ENCODE measurements around the gene ARMC10.
"Not testable (repeated sequence)": the region's sequence is repeated elsewhere in the genome, so short reads cannot be mapped to it uniquely, and the experiment has no call there.

ARMC10 gene

DNA sequence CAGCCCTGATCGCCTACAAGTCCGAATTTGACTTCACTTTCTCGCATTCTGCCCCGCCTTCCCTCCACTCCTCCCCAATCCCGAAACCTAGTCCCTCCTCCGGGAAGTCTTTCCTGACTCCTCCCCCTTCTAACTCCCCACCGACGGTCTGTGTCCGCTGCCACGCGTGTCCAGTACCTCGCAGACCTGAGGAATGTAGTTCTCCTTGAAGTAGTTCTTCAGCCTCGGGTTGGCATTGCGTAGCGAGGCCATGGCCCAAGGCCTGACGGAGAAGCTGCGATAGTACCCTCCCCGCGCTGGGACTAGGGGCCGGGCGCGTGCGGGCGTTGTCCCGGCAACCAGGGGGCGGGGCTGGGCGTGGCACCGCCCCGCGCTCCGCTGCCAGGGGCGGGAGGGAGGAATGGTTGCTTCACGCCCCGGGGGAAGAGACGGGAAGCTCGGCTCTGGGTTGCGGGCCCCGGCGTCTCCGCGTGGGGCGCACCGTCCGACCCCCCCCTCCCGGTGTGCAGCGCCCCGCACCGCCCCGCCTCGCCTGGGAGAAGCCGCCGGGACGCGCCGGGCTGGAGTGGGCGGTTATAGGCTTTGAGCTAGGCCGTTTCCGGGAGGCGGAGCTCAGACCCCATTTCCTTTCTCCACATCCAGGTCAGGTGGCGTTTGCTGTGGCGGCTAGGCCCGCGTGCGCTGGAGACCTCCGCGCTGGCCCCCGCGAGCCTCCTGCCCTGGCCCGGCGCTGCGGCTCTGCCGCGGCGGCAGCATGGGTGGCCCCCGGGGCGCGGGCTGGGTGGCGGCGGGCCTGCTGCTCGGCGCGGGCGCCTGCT, at the start of gene ARMC10, which contains the start of gene FBXL13:
Gene ARMC10 (plus strand): TSS at position 622 of the 818 bp plus-strand sequence. CDS start 133 bp downstream, at position 755.
Gene FBXL13 (minus strand): TSS at position 278 of the 818 bp plus-strand sequence.
- Histone ChIP-seq H3K4me1 (ENCODE audit: insufficient read depth, low read length) (peaks cover 14% of the 10 kb centered on the region), H3K9me3 (ENCODE audit: low read length) (no peaks in the 10 kb centered on the region), H3K27me3 (ENCODE audit: insufficient read depth, low read length) (no peaks in the 10 kb centered on the region), H2AFZ (ENCODE audit: low read depth, low read length) (peak within 1 kb of the TSS; percentile 70), H3K36me3 (ENCODE audit: insufficient read depth, low read length) (peaks cover 13% of the 10 kb centered on the region), H3K4me3 (ENCODE audit: low read length) (peak within 1 kb of the TSS; percentile 71)

DNA sequence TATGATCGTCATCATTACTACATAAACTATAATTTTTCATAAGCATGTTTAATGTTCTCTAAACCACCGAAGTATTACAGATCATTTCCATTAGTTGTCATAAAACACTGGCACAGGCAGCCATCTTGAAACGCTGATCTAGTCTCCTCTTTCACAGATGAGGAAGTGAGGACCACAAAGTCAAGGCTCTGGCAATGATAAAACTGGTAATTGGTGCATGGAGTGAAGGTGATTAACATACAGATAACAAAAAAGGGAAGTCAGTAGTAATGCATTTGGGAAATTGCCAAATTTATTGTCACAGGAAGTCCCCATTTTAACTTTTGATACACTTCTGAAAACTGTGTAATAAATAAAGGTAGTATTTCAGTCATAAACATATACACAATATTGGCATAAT, 49.6 kb upstream of the ARMC10 start:
- H3K36me3 ChIP-seq (ENCODE audit: insufficient read depth, low read length), result no peaks in the 10 kb centered on the region
- no peaks in the 10 kb centered on the region for H3K9me3 ChIP-seq (ENCODE audit: low read length)
- H3K4me3 ChIP-seq (ENCODE audit: low read length), result no peak overlapping the region
- no peaks in the 10 kb centered on the region for H3K4me1 ChIP-seq (ENCODE audit: insufficient read depth, low read length)
- no peak overlapping the region for H2AFZ ChIP-seq (ENCODE audit: low read depth, low read length)
- no peaks in the 10 kb centered on the region for H3K27me3 ChIP-seq (ENCODE audit: insufficient read depth, low read length)

DNA sequence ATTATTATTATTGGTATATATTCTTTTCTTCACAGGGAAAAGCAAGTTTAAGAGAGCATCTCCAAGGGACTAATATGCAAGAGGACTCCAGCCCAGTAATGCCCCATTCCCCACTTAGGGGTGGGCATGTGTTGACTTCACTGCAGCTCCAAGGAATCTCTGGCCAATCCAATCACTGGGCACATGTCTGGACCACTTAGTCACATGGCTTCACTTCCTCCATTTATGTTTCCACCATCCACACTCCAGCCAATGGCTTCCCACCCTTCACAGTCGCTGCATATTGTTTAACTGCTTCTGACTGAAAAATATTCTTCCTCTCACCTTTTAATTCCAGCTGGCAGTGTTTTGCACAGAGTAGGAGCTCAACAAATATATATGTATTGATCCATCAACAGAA, 43.9 kb upstream of the ARMC10 start:
- Histone ChIP-seq H3K9me3 (ENCODE audit: low read length) (no peaks in the 10 kb centered on the region), H3K4me3 (ENCODE audit: low read length) (no peak overlapping the region), H3K27me3 (ENCODE audit: insufficient read depth, low read length) (no peaks in the 10 kb centered on the region), H3K4me1 (ENCODE audit: insufficient read depth, low read length) (no peaks in the 10 kb centered on the region), H3K36me3 (ENCODE audit: insufficient read depth, low read length) (no peaks in the 10 kb centered on the region), H2AFZ (ENCODE audit: low read depth, low read length) (no peak overlapping the region)

DNA sequence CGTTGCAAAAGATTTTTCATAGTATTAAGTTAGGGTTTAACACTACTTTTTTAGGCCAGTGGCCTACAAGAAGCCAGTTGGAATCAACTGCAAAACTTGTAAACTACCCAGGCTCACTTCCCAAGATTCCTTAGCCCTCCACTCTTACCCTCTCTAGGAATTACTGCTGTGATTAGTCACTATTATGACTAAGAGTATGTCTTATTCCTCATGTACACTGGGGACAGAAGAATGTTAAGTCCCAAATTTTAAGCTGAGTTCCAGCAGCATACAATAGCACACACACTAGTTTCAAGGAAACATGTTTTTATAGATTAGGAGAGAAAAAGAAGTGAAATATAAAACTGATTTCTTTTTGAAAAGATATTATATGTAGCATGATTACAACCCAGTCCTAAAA, 43.2 kb upstream of the ARMC10 start:
- Histone ChIP-seq H3K9me3 (ENCODE audit: low read length) (no peaks in the 10 kb centered on the region), H3K4me1 (ENCODE audit: insufficient read depth, low read length) (no peaks in the 10 kb centered on the region), H3K36me3 (ENCODE audit: insufficient read depth, low read length) (no peaks in the 10 kb centered on the region), H3K27me3 (ENCODE audit: insufficient read depth, low read length) (no peaks in the 10 kb centered on the region), H3K4me3 (ENCODE audit: low read length) (no peak overlapping the region), H2AFZ (ENCODE audit: low read depth, low read length) (no peak overlapping the region)

DNA sequence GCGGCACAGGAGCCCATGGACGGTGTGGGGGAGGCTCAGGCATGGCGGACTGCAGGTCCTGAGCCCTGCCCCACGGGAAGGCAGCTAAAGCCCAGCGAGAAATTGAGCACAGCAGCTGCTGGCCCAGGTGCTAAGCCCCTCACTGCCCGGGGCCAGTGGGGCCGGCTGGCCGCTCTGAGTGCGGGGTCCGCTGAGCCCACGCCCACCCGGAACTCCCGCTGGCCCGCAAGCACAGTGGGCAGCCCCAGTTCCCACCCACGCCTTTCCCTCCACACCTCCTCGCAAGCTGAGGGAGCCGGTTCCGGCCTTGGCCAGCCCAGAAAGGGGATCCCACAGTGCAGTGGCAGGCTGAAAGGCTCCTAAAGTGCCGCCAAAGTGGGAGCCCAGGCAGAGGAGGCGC, 40.6 kb upstream of the ARMC10 start:
- H3K9me3 ChIP-seq (ENCODE audit: low read length); H3K36me3 ChIP-seq (ENCODE audit: insufficient read depth, low read length); H3K4me1 ChIP-seq (ENCODE audit: insufficient read depth, low read length); H3K4me3 ChIP-seq (ENCODE audit: low read length); H3K27me3 ChIP-seq (ENCODE audit: insufficient read depth, low read length); H2AFZ ChIP-seq (ENCODE audit: low read depth, low read length): not testable (repeated sequence)

DNA sequence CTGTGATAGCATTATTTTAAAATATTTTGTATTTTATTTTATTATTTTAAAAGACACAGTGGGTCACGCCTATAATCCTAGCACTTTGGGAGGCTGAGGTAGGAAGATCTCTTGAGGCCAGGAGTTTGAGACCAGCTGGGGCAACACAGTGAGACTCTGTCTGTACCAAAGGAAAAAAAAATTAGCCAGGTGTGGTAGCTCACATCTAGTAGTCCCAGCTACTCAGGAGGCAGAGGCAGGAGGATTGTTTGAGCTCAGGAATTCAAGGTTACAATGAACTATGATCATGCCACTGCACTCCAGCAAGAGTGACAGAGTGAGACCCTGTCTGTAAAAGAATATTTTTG, 37.5 kb upstream of the ARMC10 start:
- Histone ChIP-seq H3K4me1 (ENCODE audit: insufficient read depth, low read length) (peaks cover 4% of the 10 kb centered on the region), H3K9me3 (ENCODE audit: low read length) (no peaks in the 10 kb centered on the region), H3K27me3 (ENCODE audit: insufficient read depth, low read length) (no peaks in the 10 kb centered on the region), H2AFZ (ENCODE audit: low read depth, low read length) (no peak overlapping the region), H3K4me3 (ENCODE audit: low read length) (no peak overlapping the region), H3K36me3 (ENCODE audit: insufficient read depth, low read length) (no peaks in the 10 kb centered on the region)

DNA sequence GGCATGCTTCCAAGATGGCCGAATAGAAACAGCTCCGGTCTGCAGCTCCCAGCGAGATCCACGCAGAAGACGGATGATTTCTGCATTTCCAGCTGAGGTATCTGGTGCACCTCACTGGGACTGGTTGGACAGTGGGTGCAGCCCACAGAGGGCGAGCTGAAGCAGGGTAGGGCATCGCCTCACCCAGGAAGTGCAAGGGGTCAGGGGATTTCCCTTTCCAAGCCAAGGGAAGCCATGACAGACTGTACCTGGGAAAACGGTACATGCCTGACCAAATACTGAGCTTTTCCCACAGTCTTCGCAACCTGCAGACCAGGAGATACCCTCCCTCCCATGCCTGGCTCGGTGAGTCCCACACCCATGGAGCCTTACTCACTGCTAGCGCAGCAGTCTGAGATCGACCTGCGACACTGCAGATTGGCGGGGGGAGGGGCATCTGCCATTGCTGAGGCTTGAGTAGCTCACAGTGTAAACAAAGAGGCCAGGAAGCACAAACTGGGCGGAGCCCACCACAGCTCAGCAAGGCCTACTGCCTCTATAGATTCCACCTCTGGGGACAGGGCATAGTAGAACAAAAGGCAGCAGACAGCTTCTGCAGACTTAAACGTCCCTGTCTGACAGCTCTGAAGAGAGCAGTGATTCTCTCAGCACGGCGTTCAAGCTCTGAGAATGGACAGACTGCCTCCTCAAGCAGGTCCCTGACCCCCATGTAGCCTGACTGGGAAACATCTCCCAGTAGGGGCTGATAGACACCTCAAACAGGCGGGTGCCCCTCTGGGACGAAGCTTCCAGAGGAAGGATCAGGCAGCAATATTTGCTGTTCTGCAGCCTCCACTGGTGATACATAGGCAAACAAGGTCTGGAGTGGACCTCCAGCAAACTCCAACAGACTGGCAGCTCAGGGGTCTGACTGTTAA, 36.9 kb upstream of the ARMC10 start:
- H3K36me3 ChIP-seq (ENCODE audit: insufficient read depth, low read length); H3K4me1 ChIP-seq (ENCODE audit: insufficient read depth, low read length); H3K9me3 ChIP-seq (ENCODE audit: low read length); H3K27me3 ChIP-seq (ENCODE audit: insufficient read depth, low read length); H3K4me3 ChIP-seq (ENCODE audit: low read length): not testable (repeated sequence)
- H2AFZ ChIP-seq (ENCODE audit: low read depth, low read length), result peak overlapping the region; percentile 2

DNA sequence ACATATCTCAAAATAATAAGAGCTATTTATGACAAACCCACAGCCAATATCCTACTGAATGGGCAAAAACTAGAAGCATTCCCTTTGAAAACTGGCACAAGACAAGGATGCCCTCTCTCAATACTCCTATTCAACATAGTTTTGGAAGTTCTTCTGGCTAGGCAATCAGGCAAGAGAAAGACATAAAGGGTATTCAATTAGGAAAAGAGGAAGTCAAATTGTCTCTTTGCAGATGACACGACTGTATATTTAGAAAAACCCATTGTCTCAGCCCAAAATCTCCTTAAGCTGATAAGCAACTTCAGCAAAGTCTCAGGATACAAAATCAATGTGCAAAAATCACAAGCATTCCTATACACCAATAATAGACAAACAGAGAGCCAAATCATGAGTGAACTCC, 33.1 kb upstream of the ARMC10 start:
- H3K9me3 ChIP-seq (ENCODE audit: low read length); H3K4me3 ChIP-seq (ENCODE audit: low read length); H3K27me3 ChIP-seq (ENCODE audit: insufficient read depth, low read length); H2AFZ ChIP-seq (ENCODE audit: low read depth, low read length); H3K36me3 ChIP-seq (ENCODE audit: insufficient read depth, low read length); H3K4me1 ChIP-seq (ENCODE audit: insufficient read depth, low read length): not testable (repeated sequence)

DNA sequence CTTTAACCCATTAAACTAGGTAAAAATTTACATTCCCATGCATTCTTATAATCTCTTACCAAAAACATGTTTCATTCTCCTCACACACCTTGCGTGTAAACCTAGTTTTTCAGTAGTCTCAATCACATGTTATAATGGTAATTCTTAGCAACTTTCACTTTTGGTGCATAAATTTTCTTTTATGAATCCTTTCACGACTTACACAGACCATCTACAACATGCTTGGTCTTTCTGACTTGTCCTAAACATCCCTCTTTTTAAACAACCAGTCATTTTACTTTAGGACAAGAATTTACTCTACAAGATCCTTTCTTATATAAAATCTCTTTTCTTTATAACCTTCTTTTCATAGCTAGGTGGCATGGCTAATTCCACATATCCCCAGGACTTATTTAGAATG, 26.1 kb upstream of the ARMC10 start:
- Histone ChIP-seq H3K27me3 (ENCODE audit: insufficient read depth, low read length) (no peaks in the 10 kb centered on the region), H3K9me3 (ENCODE audit: low read length) (peaks cover 2% of the 10 kb centered on the region), H2AFZ (ENCODE audit: low read depth, low read length) (no peak overlapping the region), H3K36me3 (ENCODE audit: insufficient read depth, low read length) (peaks cover 2% of the 10 kb centered on the region), H3K4me1 (ENCODE audit: insufficient read depth, low read length) (no peaks in the 10 kb centered on the region), H3K4me3 (ENCODE audit: low read length) (no peak overlapping the region)

DNA sequence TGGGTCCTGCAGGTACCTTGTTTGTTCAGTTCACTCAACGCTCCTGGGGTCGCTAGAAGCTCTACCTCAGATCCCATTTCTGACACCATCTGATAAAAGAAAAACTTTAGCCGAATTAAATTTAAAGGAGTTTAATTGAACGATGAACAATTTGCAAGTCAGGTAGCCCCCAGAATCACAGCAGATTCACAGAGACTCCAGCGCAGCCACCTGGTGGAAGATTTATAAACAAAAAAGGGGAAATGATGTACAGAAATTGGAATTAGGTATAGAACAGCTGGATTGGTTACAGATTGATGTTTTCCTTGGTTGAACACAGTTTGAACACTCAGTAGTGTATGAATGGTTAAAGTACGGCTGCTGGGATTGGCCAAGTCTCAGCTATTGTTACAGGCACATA, 23.4 kb upstream of the ARMC10 start:
- Histone ChIP-seq H2AFZ (ENCODE audit: low read depth, low read length) (no peak overlapping the region), H3K4me3 (ENCODE audit: low read length) (no peak overlapping the region), H3K36me3 (ENCODE audit: insufficient read depth, low read length) (peaks cover 4% of the 10 kb centered on the region), H3K4me1 (ENCODE audit: insufficient read depth, low read length) (no peaks in the 10 kb centered on the region), H3K9me3 (ENCODE audit: low read length) (peaks cover 2% of the 10 kb centered on the region), H3K27me3 (ENCODE audit: insufficient read depth, low read length) (no peaks in the 10 kb centered on the region)

DNA sequence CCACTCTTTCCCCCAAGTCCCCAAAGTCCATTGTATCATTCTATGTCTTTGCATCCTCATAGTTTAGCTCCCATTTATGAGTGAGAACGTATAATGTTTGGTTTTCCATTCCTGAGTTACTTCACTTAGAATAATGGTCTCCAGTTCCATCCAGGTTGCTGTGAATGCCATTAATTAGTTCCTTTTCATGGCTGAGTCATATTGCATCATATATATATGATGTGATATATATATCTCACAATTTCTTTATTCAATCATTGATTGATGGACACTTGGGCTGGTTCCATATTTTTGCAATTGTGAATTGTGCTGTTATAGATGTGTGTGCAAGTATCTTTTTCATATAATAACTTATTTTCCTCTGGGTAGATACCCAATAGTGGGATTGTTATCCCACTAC, 18.9 kb upstream of the ARMC10 start:
- not testable (repeated sequence) for H3K9me3 ChIP-seq (ENCODE audit: low read length); H3K4me1 ChIP-seq (ENCODE audit: insufficient read depth, low read length); H3K4me3 ChIP-seq (ENCODE audit: low read length); H2AFZ ChIP-seq (ENCODE audit: low read depth, low read length); H3K36me3 ChIP-seq (ENCODE audit: insufficient read depth, low read length); H3K27me3 ChIP-seq (ENCODE audit: insufficient read depth, low read length)

DNA sequence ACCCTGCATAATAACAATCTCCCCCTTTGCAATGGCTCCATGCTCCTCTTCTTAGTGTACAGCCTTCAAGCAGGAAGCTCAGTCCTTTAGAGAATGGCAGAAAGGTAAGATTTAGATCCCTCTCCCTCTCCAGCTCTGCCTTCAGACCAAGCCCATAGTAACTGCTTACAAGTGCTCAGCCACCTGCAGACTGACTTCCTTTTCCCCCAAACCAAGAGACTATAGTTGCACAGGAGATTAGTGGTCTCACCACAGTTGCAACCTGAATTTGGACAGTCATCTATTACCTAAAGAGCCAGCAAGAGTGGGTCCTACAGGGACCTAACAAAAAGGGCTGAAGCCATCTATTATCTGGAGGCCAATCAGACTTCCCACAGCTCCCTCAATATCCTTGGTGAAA, 16.8 kb upstream of the ARMC10 start:
- Histone ChIP-seq H3K36me3 (ENCODE audit: insufficient read depth, low read length) (peaks cover 4% of the 10 kb centered on the region), H3K4me1 (ENCODE audit: insufficient read depth, low read length) (no peaks in the 10 kb centered on the region), H2AFZ (ENCODE audit: low read depth, low read length) (no peak overlapping the region), H3K9me3 (ENCODE audit: low read length) (no peaks in the 10 kb centered on the region), H3K4me3 (ENCODE audit: low read length) (no peak overlapping the region), H3K27me3 (ENCODE audit: insufficient read depth, low read length) (no peaks in the 10 kb centered on the region)

DNA sequence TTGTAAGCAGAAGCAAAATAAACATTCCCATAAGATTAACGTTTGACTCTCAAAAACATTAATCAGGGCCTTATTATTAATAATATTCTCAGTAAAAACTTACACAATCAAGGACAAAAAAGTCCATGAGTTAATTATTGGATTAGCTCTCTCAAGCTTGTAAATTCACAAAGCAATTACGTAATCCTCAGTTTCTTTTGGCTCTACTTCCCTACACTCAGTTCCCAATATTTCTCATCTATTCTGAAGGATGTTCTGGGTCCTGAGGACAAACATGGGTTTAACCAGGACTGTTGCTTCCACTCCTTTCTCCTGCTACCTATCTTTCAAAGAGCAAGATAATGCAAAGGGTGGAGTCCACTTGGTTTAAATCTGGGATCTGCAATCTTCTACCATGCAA, 15.5 kb upstream of the ARMC10 start:
- no peak overlapping the region for H2AFZ ChIP-seq (ENCODE audit: low read depth, low read length)
- H3K36me3 ChIP-seq (ENCODE audit: insufficient read depth, low read length), result no peaks in the 10 kb centered on the region
- H3K27me3 ChIP-seq (ENCODE audit: insufficient read depth, low read length), result no peaks in the 10 kb centered on the region
- no peak overlapping the region for H3K4me3 ChIP-seq (ENCODE audit: low read length)
- no peaks in the 10 kb centered on the region for H3K4me1 ChIP-seq (ENCODE audit: insufficient read depth, low read length)
- H3K9me3 ChIP-seq (ENCODE audit: low read length), result no peaks in the 10 kb centered on the region
